Endodermal cell (in vitro differentiated cells): Measurements from ENCODE around the gene ITSN1. TPM values are rescaled to one million over a fixed set of nuclear protein-coding genes. Genes with fewer than 3 reads are reported as not detected.

Experiments
- DNase-seq: peaks from one replicate; pipeline ENCODE4 v3.0.0-alpha.2; 2017
- H3K27ac ChIP-seq: 2 replicates; pipeline ENCODE4 v1.5.1; 2013; ENCODE audit warnings: mild to moderate bottlenecking, low read depth, low read length, moderate library complexity
- H3K27me3 ChIP-seq: 2 replicates; pipeline ENCODE4 v1.6.1; 2013; ENCODE audit warnings: mild to moderate bottlenecking, low read length, moderate library complexity; ENCODE audit not compliant: insufficient read depth, control insufficient read depth, poor library complexity, severe bottlenecking
- H3K36me3 ChIP-seq: 2 replicates; pipeline ENCODE4 v1.7.0; 2013; ENCODE audit warnings: mild to moderate bottlenecking, low read length, moderate library complexity; ENCODE audit not compliant: control insufficient read depth, insufficient read depth
- H3K4me1 ChIP-seq: one replicate; pipeline ENCODE4 v1.7.0; 2013; ENCODE audit warnings: low read length; ENCODE audit not compliant: control insufficient read depth, insufficient read depth
- H3K4me3 ChIP-seq: 2 replicates; pipeline ENCODE4 v1.5.1; 2013; ENCODE audit warnings: mild to moderate bottlenecking, low read length, moderate library complexity
- H3K9ac ChIP-seq: 2 replicates; pipeline ENCODE4 v1.6.1; 2013; ENCODE audit warnings: mild to moderate bottlenecking, low read length, moderate library complexity; ENCODE audit not compliant: poor library complexity, severe bottlenecking; ENCODE audit errors: extremely low read depth
- H3K9me3 ChIP-seq: 2 replicates; pipeline ENCODE4 v1.6.1; 2013; ENCODE audit warnings: mild to moderate bottlenecking, low read length, moderate library complexity; ENCODE audit not compliant: control insufficient read depth
- H3K27ac Mint-ChIP-seq: 2 replicates; pipeline ENCODE4 v1.8.0; 2020; ENCODE audit warnings: mixed read lengths
- H3K27me3 Mint-ChIP-seq: 2 replicates; pipeline ENCODE4 v1.8.0; 2021; ENCODE audit warnings: mild to moderate bottlenecking, mixed read lengths; ENCODE audit not compliant: insufficient read depth
- H3K36me3 Mint-ChIP-seq: 2 replicates; pipeline ENCODE4 v1.8.0; 2020; ENCODE audit warnings: low read depth, mixed read lengths
- H3K4me1 Mint-ChIP-seq: 2 replicates; pipeline ENCODE4 v1.8.0; 2020; ENCODE audit warnings: mixed read lengths
- H3K4me3 Mint-ChIP-seq: 2 replicates; pipeline ENCODE4 v1.8.0; 2020; ENCODE audit warnings: mild to moderate bottlenecking, moderate library complexity, mixed read lengths
- H3K9me3 Mint-ChIP-seq: 2 replicates; pipeline ENCODE4 v1.8.0; 2020; ENCODE audit warnings: mild to moderate bottlenecking, mixed read lengths
- CTCF ChIP-seq: fragments of 200-600 bp; sonication (generic); conservative IDR thresholded peaks from 2 replicates; pipeline ENCODE4 v1.5.0; 2021; ENCODE audit warnings: antibody characterized with exemption, mild to moderate bottlenecking
- WGBS, 2 experiments: methylation state at CpG; one replicate each; pipeline versions ENCODE4 v1.1.5 to v1.1.7; 2013; ENCODE audit warnings: missing lambda C conversion rate in 2 of 2, mixed read lengths in 1 of 2; ENCODE audit not compliant: insufficient coverage in 1 of 2, insufficient read length in 1 of 2; 5-methylcytosine and 5-hydroxymethylcytosine counted together
- total RNA-seq, 2 donors: library from RNA; stranded (reverse); fragmentation: NEBNext Ultra II Directional in 1 of 2; extraction: Animal tissue kit (Norgen Biotek cat#: 25700) in 1 of 2; gene quantifications; 2 replicates in 1 of 2; 3 replicates in 1 of 2; pipeline ENCODE4 v1.2.1, GENCODE V29; 2021

Gene ITSN1
- total RNA-seq, 2 donors from 2014 or later: 89.6 to 104 TPM

DNA sequence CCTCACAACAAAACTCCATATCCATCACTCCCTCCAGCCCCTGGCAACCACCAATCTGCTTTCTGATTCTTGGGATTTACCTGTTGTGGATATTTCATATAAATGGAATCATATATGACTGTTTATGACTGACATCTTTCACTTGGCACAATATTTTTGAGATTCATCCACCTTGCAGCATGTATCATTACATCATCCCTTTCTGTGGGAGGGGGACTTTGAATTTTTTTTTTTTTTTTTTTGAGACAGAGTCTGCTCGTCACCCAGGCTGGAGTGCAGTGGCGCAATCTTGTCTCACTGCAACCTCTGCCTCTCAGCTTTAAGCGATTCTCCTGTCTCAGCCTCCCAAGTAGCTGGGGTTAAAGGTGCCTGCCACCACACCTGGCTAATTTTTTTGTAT, 128.2 kb downstream of the ITSN1 start:
- Histone ChIP-seq H3K36me3 (peaks cover 81% of the 10 kb centered on the region), H3K9ac (no peak overlapping the region), H3K9me3 (no peaks in the 10 kb centered on the region), H3K27ac (no peak overlapping the region), H3K4me3 (no peak overlapping the region), H3K27me3 (no peaks in the 10 kb centered on the region), H3K4me1 (no peaks in the 10 kb centered on the region)
- 99 to 100% methylated on average over 3 of the region's 3 CpGs for WGBS, 2 experiments
- peaks cover 3% of the 10 kb centered on the region for H3K9me3 Mint-ChIP-seq
- TF ChIP-seq CTCF: no peak
- H3K27me3 Mint-ChIP-seq: no peaks in the 10 kb centered on the region
- H3K4me3 Mint-ChIP-seq: no peak overlapping the region
- DNase-seq: no peak
- H3K27ac Mint-ChIP-seq: no peak overlapping the region
- H3K36me3 Mint-ChIP-seq: peaks cover 72% of the 10 kb centered on the region
- H3K4me1 Mint-ChIP-seq: no peaks in the 10 kb centered on the region

DNA sequence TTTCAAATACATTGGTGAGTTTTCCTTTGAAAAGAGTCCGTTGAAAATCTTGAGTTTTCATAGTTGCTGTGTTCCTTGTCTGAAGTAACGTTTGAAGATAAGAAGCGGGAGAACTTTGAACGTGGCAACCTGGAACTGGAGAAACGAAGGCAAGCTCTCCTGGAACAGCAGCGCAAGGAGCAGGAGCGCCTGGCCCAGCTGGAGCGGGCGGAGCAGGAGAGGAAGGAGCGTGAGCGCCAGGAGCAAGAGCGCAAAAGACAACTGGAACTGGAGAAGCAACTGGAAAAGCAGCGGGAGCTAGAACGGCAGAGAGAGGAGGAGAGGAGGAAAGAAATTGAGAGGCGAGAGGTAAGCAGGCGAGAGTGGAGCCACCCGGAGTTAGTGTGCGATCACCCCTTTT, 129.7 kb downstream of the ITSN1 start:
- no peaks in the 10 kb centered on the region for H3K4me1 Mint-ChIP-seq
- 96 to 99% methylated on average over 15 to 18 of the region's 18 CpGs for WGBS, 2 experiments
- H3K4me1 ChIP-seq: no peaks in the 10 kb centered on the region
- no peaks in the 10 kb centered on the region for H3K27me3 Mint-ChIP-seq
- DNase-seq: no peak
- H3K27ac ChIP-seq: no peak overlapping the region
- TF ChIP-seq CTCF: no peak
- H3K9me3 Mint-ChIP-seq: peaks cover 3% of the 10 kb centered on the region
- peaks cover 73% of the 10 kb centered on the region for H3K36me3 Mint-ChIP-seq
- H3K36me3 ChIP-seq: peaks cover 80% of the 10 kb centered on the region
- no peak overlapping the region for H3K4me3 ChIP-seq
- H3K27ac Mint-ChIP-seq: peak overlapping the region; percentile 12
- H3K4me3 Mint-ChIP-seq: no peak overlapping the region
- no peaks in the 10 kb centered on the region for H3K9me3 ChIP-seq
- no peaks in the 10 kb centered on the region for H3K27me3 ChIP-seq
- no peak overlapping the region for H3K9ac ChIP-seq

DNA sequence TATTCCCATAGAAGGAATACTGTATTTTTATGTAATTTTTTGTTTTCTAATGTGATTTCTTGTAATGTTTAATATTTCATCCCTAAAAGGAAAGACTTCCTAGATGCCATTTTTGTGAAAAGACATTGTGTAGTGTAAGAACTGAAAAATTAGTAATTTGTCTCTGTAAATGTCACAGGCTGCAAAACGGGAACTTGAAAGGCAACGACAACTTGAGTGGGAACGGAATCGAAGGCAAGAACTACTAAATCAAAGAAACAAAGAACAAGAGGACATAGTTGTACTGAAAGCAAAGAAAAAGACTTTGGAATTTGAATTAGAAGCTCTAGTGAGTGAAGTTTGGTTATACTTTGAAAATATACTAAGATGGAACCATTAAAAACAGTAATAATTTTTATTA, 132.2 kb downstream of the ITSN1 start:
- no peak overlapping the region for H3K4me3 ChIP-seq
- no peaks in the 10 kb centered on the region for H3K4me1 Mint-ChIP-seq
- no peak overlapping the region for H3K4me3 Mint-ChIP-seq
- DNase-seq: no peak
- no peaks in the 10 kb centered on the region for H3K27me3 ChIP-seq
- no peak overlapping the region for H3K27ac ChIP-seq
- 97 to 100% methylated on average over 4 of the region's 4 CpGs for WGBS, 2 experiments
- H3K36me3 ChIP-seq: peaks cover 82% of the 10 kb centered on the region
- no peak for TF ChIP-seq CTCF
- no peak overlapping the region for H3K9ac ChIP-seq
- no peak overlapping the region for H3K27ac Mint-ChIP-seq
- no peaks in the 10 kb centered on the region for H3K27me3 Mint-ChIP-seq
- H3K4me1 ChIP-seq: no peaks in the 10 kb centered on the region
- peaks cover 13% of the 10 kb centered on the region for H3K9me3 ChIP-seq
- H3K36me3 Mint-ChIP-seq: peaks cover 77% of the 10 kb centered on the region
- peaks cover 17% of the 10 kb centered on the region for H3K9me3 Mint-ChIP-seq
